Psoas muscle (tissue), 8 donors: ENCODE results near the gene CSNK1A1. TPM values are rescaled to one million over a fixed set of nuclear protein-coding genes. Genes with fewer than 3 reads are reported as not detected.
A peak's percentile ranks its signal among the peaks of the same experiment; 100 is the strongest.

Experiments
- ATAC-seq, 4 donors: fragments of 200-7000 bp; cut with Tn5 transposase; one replicate each; pipeline ENCODE4 v1.9.1; 2020; ENCODE audit warnings: moderate library complexity in 3 of 4, mild to moderate bottlenecking in 2 of 4
- DNase-seq, 2 donors: peaks; one replicate each; pipeline ENCODE4 v3.0.0-alpha.2; 2020
- H3K27ac ChIP-seq: fragments of 200-600 bp; one replicate; pipeline ENCODE4 v1.8.0; 2022
- H3K27me3 ChIP-seq, 3 donors: fragments of 200-600 bp in 1 of 3; one replicate each; pipeline versions ENCODE4 v1.6.1 to v1.8.0; 2013 to 2022; ENCODE audit warnings: low read length in 2 of 3, mild to moderate bottlenecking in 2 of 3, moderate library complexity in 1 of 3; ENCODE audit not compliant: insufficient read depth in 3 of 3
- H3K36me3 ChIP-seq, 2 donors: fragments of 200-600 bp in 1 of 2; one replicate each; pipeline versions ENCODE4 v1.6.1 to v1.8.0; 2013 to 2022; ENCODE audit warnings: low read depth in 1 of 2, mild to moderate bottlenecking in 1 of 2, moderate library complexity in 1 of 2; ENCODE audit not compliant: insufficient read depth in 1 of 2
- H3K4me1 ChIP-seq: fragments of 200-600 bp; one replicate; pipeline ENCODE4 v1.8.0; 2022
- H3K4me3 ChIP-seq: fragments of 200-600 bp; one replicate; pipeline ENCODE4 v1.8.0; 2022; ENCODE audit warnings: mild to moderate bottlenecking
- H3K9me3 ChIP-seq: fragments of 200-600 bp; one replicate; pipeline ENCODE4 v1.8.0; 2022
- WGBS, 3 donors: extraction: QIAGEN DNeasy Blood & Tissue Kit; methylation state at CpG; one replicate each; pipeline versions ENCODE4 v1.1.6 to v1.1.7; 2013; 5-methylcytosine and 5-hydroxymethylcytosine counted together
- intact Hi-C, 2 donors: fragments of 100-400 bp; cut with DNase I; formaldehyde crosslinking; loops; one replicate each; pipeline versions ENCODE4 v1.11.0 to v1.14.2; 2022
- polyA plus RNA-seq, 3 donors: library from polyadenylated mRNA; stranded (reverse); fragments of 200-250 nt; gene quantifications; one replicate each; pipeline ENCODE4 v1.2.3, GENCODE V29; 2013
- total RNA-seq, 4 donors: library from RNA; stranded (reverse); fragmentation: NEBNext Ultra II Directional in 2 of 4; extraction: Animal tissue kit (Norgen Biotek cat#: 25700) in 2 of 4; gene quantifications; one replicate each; pipeline versions ENCODE4 v1.2.1 to v1.2.4, GENCODE V29; 2021 to 2023
- TF ChIP-seq, protein P1 (sequence below): fragments of 200-600 bp; IDR thresholded peaks from one replicate; pipeline ENCODE4 v1.8.0; 2022; ENCODE audit warnings: antibody characterized with exemption
- donor health status: healthy with polysubstance abuse.
- donor health status: DM: no; HTN: no; CAD: no; lungs with moderate emphysema.
- donor health status: Bipolar disorder and iron deficiency.
- donor health status: healthy.
- donor health status: DM: yes; HTN: yes; CAD: no.
- donor health status: DM: no; HTN: no; CAD: no.
- donor health status: DM: no; HTN: no; CAD: no.
- donor health status: DM: yes; HTN: yes; CAD: no.

Gene CSNK1A1
- total and polyA plus RNA-seq, 7 donors: 73.6 to 394 (median 201) TPM

DNA sequence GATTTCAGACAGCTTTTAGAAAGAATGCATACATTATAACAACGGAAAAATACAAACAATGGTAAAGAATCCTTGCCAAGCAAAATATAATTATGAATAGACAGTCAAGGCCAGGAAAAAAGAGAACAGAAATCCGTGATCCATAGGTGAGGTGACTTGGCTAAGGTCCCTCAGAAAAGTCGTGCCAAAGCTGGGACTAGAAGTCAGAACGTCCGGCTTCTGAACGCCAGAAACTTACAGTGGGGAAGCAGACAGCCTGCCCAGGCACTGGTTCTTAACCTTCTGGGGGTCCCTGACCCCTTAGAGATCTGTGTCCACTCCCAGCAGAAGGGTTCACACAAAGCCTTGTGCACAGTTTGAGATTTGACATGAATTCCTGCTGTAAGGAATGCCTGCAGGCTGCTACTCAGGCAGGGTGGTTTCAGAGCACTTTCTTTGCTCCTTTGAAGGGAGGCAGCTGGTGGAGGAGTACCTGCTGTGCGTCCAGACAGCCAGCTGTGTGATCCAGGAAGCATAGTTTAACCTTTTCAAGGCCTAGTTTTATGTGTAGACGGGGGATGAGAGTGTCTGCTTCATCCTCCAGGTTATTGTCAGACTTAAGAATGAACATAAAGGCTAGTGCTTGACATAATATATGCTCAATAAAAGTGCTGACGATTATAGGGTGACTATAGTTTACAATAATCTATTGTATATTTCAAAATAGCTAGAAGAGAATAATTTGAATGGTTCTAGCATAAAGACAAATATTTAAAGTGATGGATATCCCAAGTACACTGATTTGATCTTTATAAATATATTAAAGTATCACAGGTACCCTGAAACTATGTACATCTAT lies 30.9 kb upstream of the CSNK1A1 start:
- H3K4me1 ChIP-seq: peaks cover 30% of the 10 kb centered on the region
- H3K36me3 ChIP-seq: no peaks in the 10 kb centered on the region
- H3K9me3 ChIP-seq: no peaks in the 10 kb centered on the region
- peak overlapping the region; percentile 78 for H3K4me3 ChIP-seq
- DNase-seq (no peak), ATAC-seq (peak in 3 of 4 donors; percentile 39 to 49 (median 42))
- TF ChIP-seq, protein P1, sequence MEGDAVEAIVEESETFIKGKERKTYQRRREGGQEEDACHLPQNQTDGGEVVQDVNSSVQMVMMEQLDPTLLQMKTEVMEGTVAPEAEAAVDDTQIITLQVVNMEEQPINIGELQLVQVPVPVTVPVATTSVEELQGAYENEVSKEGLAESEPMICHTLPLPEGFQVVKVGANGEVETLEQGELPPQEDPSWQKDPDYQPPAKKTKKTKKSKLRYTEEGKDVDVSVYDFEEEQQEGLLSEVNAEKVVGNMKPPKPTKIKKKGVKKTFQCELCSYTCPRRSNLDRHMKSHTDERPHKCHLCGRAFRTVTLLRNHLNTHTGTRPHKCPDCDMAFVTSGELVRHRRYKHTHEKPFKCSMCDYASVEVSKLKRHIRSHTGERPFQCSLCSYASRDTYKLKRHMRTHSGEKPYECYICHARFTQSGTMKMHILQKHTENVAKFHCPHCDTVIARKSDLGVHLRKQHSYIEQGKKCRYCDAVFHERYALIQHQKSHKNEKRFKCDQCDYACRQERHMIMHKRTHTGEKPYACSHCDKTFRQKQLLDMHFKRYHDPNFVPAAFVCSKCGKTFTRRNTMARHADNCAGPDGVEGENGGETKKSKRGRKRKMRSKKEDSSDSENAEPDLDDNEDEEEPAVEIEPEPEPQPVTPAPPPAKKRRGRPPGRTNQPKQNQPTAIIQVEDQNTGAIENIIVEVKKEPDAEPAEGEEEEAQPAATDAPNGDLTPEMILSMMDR: no peak
- H3K27ac ChIP-seq: peak overlapping the region; percentile 92
- intact Hi-C loops: no loop called here
- 18 to 24% (median 21%) methylated on average over 9 of the region's 9 CpGs for WGBS, 3 donors
- no peaks in the 10 kb centered on the region for H3K27me3 ChIP-seq

DNA sequence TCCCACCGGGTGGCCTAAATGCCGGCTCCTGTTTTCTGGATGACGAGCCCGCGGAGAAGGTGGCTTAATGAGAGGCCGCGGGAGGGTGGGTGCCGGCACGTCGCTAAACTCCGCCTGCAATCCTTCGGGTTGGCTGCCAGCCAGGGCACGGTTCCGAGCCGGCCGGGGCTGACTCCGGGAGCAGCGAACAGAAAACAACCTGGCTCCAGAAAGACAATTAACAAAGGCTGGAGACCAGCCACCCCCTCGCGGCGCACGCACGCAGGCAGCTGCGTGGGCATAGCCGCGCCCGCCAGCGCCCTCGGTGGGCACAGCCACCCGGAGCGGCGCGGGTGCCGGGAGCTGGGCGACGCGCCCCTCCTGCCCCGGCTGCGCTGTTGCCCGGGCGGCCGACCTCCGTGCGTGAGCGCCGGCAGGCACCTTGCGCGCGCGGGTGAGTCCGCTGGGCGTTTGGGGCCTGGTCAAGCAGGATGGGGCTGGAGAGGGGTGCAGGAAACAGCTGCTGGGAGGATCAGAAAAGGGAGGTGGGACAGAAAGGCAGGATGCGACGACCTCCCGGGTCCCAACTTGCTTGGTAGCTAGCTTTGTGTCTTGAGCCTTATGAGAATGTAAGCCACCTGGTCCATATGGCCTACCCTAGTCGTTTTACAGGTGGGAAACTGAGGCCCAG lies 30.1 kb upstream of the CSNK1A1 start, which contains the start of gene ARHGEF37:
Gene ARHGEF37, plus strand, starts transcription at position 307 of the 670 bp plus-strand sequence. CDS start 16,272 bp downstream, outside the sequence.
- peak; percentile 83 to 86 (median 84) for ATAC-seq

DNA sequence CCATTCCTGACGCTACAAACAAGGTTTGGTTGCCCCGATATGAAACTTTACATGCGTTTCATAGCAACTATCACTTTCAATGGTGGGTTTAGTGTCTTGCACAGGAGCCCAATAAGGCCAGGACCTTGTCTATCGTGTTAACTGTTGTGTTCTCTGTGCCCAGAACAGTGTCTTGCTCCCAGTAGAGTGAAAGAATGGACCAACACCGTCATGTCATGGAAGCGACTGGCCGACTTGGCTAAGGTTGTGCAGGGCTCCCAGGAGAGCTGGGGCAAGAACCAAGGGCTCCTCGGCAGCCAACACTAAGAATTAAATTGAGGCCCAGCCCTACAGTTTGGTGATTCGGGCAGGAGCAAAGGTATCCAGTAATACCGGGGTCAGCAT lies 29.6 kb upstream of the CSNK1A1 start:
- intact Hi-C loops: no loop called here
- WGBS, 3 donors: 28 to 34% (median 32%) methylated on average over 10 of the region's 10 CpGs

More for the DNA sequence above, 30.1 kb upstream of the CSNK1A1 start, which contains the start of gene ARHGEF37:
- no peaks in the 10 kb centered on the region for H3K36me3 ChIP-seq
- H3K9me3 ChIP-seq: no peaks in the 10 kb centered on the region
- 0 to 1% (median 0%) methylated on average over 37 to 56 of the region's 56 CpGs for WGBS, 3 donors
- intact Hi-C loops: no loop called here
- peak within 1 kb of the TSS; percentile 92 for H3K27ac ChIP-seq
- TF ChIP-seq, protein P1: no peak
- H3K4me1 ChIP-seq: peaks cover 24% of the 10 kb centered on the region
- DNase-seq: peak; percentile 86 to 94
- H3K4me3 ChIP-seq: peak within 1 kb of the TSS; percentile 78
- no peaks in the 10 kb centered on the region for H3K27me3 ChIP-seq

DNA sequence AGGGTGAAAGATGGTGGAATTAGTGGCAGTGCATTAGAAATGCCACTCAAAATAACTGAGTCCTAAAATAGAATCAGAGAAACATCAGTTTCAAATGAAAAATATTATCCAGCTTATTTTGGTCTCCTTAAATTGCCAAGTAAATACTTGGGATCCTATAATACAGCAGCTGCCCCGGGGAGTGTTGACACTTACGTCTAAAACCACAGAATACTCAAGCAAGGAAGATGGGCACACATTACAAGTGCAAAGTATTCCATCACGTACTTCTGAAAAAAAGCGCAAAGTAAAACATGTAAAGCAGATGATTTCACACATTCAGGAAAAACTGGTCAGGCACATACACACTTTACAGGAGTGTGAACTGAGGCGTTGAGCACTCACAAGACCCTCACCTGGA lies 27.7 kb upstream of the CSNK1A1 start:
- H3K27me3 ChIP-seq: no peaks in the 10 kb centered on the region
- peaks cover 20% of the 10 kb centered on the region for H3K4me1 ChIP-seq
- no peaks in the 10 kb centered on the region for H3K36me3 ChIP-seq
- DNase-seq (no peak), ATAC-seq (no peak)
- H3K9me3 ChIP-seq: no peaks in the 10 kb centered on the region
- no peak overlapping the region for H3K27ac ChIP-seq
- intact Hi-C loops: no loop called here
- TF ChIP-seq, protein P1: no peak
- no peak overlapping the region for H3K4me3 ChIP-seq
- WGBS, 3 donors: 70 to 93% (median 75%) methylated on average over 5 of the region's 5 CpGs

More for the DNA sequence above, 29.6 kb upstream of the CSNK1A1 start:
- H3K9me3 ChIP-seq: no peaks in the 10 kb centered on the region
- peaks cover 24% of the 10 kb centered on the region for H3K4me1 ChIP-seq
- H3K27me3 ChIP-seq: no peaks in the 10 kb centered on the region
- no peak for DNase-seq
- no peaks in the 10 kb centered on the region for H3K36me3 ChIP-seq
- peak; percentile 33 to 53 (median 44) for ATAC-seq
- peak overlapping the region; percentile 92 for H3K27ac ChIP-seq
- peak overlapping the region; percentile 78 for H3K4me3 ChIP-seq
- TF ChIP-seq, protein P1: no peak
